ENCODE results near the gene BHLHA15. TPM values are rescaled to one million over a fixed set of nuclear protein-coding genes. Genes with fewer than 3 reads are reported as not detected.
A peak's percentile ranks its signal among the peaks of the same experiment; 100 is the strongest.
"Not testable (repeated sequence)": the region's sequence is repeated elsewhere in the genome, so short reads cannot be mapped to it uniquely, and the experiment has no call there.

Gene BHLHA15
- total RNA-seq, 1 experiment from 2014 or later, result 1.8 TPM

GRCh38 chr7:98217623-98218582, 6.7 kb downstream of the BHLHA15 start:
- Mint-ChIP-seq H3K27ac (ENCODE audit: unreplicated experiment) (no peak overlapping the region), H3K4me3 (ENCODE audit: low read depth, unreplicated experiment) (peak overlapping the region; percentile 56), H3K36me3 (ENCODE audit: insufficient read depth, unreplicated experiment) (peaks cover 4% of the 10 kb centered on the region), H3K4me1 (ENCODE audit: low read depth, unreplicated experiment) (peaks cover 8% of the 10 kb centered on the region), H3K27me3 (ENCODE audit: unreplicated experiment) (no peaks in the 10 kb centered on the region), H3K9me3 (ENCODE audit: low read depth, unreplicated experiment) (no peaks in the 10 kb centered on the region)
- no TSS peak for BruUV-seq (replicated peaks)
- peak; percentile 53 for DNase-seq
- TF ChIP-seq, protein P1, sequence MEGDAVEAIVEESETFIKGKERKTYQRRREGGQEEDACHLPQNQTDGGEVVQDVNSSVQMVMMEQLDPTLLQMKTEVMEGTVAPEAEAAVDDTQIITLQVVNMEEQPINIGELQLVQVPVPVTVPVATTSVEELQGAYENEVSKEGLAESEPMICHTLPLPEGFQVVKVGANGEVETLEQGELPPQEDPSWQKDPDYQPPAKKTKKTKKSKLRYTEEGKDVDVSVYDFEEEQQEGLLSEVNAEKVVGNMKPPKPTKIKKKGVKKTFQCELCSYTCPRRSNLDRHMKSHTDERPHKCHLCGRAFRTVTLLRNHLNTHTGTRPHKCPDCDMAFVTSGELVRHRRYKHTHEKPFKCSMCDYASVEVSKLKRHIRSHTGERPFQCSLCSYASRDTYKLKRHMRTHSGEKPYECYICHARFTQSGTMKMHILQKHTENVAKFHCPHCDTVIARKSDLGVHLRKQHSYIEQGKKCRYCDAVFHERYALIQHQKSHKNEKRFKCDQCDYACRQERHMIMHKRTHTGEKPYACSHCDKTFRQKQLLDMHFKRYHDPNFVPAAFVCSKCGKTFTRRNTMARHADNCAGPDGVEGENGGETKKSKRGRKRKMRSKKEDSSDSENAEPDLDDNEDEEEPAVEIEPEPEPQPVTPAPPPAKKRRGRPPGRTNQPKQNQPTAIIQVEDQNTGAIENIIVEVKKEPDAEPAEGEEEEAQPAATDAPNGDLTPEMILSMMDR (IDR thresholded peaks at IDR 0.05; ENCODE audit: unreplicated experiment), result no peak
- intact Hi-C loops (cut with micrococcal nuclease; ENCODE audit: unreplicated experiment), result no loop called here
- CTCF ChIA-PET, result no interaction called here

GRCh38 chr7:98219382-98219781, 8.1 kb downstream of the BHLHA15 start:
- H3K9me3 Mint-ChIP-seq (ENCODE audit: low read depth, unreplicated experiment); H3K36me3 Mint-ChIP-seq (ENCODE audit: insufficient read depth, unreplicated experiment); H3K27ac Mint-ChIP-seq (ENCODE audit: unreplicated experiment); BruUV-seq (replicated peaks); H3K4me3 Mint-ChIP-seq (ENCODE audit: low read depth, unreplicated experiment); H3K4me1 Mint-ChIP-seq (ENCODE audit: low read depth, unreplicated experiment); H3K27me3 Mint-ChIP-seq (ENCODE audit: unreplicated experiment); DNase-seq; CTCF ChIA-PET; intact Hi-C loops (cut with micrococcal nuclease; ENCODE audit: unreplicated experiment): not testable (repeated sequence)

DNA sequence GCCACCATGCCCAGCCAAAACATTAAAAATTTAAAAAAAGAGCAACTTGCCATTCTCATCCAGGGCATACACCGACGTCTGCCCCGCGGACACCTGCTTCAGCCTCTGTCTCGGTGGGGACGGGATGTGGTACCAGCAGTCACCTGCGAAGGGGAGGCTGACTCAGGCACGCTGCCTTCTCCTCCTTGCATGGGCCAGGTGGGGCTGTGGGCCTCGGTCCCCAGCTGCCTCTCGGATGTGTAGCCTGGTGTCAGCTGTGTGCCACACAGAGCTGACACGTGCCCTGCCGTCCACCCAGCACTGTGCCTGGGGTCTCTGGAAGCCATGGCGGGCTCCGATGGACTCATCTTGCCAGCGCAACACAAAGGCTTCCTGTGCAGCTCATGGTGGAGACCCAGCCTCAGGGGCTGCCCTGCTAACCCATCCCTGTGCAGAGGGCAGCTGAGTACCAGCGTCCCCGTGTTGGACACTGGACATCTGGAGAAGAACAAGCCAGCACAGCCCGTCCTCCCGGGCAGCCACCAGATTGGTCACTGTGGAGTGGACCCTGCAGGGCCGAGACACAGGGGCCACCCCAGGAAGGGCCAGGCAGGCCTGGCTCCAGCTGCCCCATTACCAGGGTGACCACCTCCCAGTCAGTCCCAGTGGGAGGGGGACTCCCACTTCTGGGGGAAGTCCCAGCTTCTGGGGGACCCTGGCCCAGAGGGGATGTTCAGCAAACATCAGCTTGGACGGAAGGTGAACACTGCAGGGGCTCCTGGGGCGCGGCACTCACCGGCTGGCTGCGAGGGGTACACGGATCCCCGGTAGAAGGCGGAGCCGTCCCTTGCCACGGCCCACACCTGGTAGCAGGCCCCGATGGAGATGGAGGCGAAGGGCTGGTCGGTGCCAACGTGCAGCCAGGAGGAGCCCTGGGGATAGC, 10.6 kb downstream of the BHLHA15 start:
- no peak overlapping the region for H3K4me3 Mint-ChIP-seq (ENCODE audit: low read depth, unreplicated experiment)
- H3K9me3 Mint-ChIP-seq (ENCODE audit: low read depth, unreplicated experiment), result no peaks in the 10 kb centered on the region
- H3K27me3 Mint-ChIP-seq (ENCODE audit: unreplicated experiment), result no peaks in the 10 kb centered on the region
- CTCF ChIA-PET, result no interaction called here
- H3K4me1 Mint-ChIP-seq (ENCODE audit: low read depth, unreplicated experiment), result peaks cover 8% of the 10 kb centered on the region
- no peaks in the 10 kb centered on the region for H3K36me3 Mint-ChIP-seq (ENCODE audit: insufficient read depth, unreplicated experiment)
- DNase-seq, result no peak
- TF ChIP-seq, protein P1 (IDR thresholded peaks at IDR 0.05; ENCODE audit: unreplicated experiment), result no peak
- intact Hi-C loops (cut with micrococcal nuclease; ENCODE audit: unreplicated experiment), result no loop called here
- H3K27ac Mint-ChIP-seq (ENCODE audit: unreplicated experiment), result no peak overlapping the region
- BruUV-seq (replicated peaks), result no TSS peak

- intact Hi-C loops (cut with micrococcal nuclease; ENCODE audit: unreplicated experiment), result no loop called here
- BruUV-seq (replicated peaks), result no TSS peak
- no peaks in the 10 kb centered on the region for H3K27me3 Mint-ChIP-seq (ENCODE audit: unreplicated experiment)
- CTCF ChIA-PET, result no interaction called here
- no peaks in the 10 kb centered on the region for H3K9me3 Mint-ChIP-seq (ENCODE audit: low read depth, unreplicated experiment)
- no peaks in the 10 kb centered on the region for H3K36me3 Mint-ChIP-seq (ENCODE audit: insufficient read depth, unreplicated experiment)
- no peak for DNase-seq
- TF ChIP-seq, protein P1 (IDR thresholded peaks at IDR 0.05; ENCODE audit: unreplicated experiment), result no peak
- no peak overlapping the region for H3K4me3 Mint-ChIP-seq (ENCODE audit: low read depth, unreplicated experiment)
- no peak overlapping the region for H3K27ac Mint-ChIP-seq (ENCODE audit: unreplicated experiment)
- H3K4me1 Mint-ChIP-seq (ENCODE audit: low read depth, unreplicated experiment), result peaks cover 8% of the 10 kb centered on the region
These were observed 11.4 kb downstream of the BHLHA15 start for GRCh38 chr7:98222533-98223195.
